Left lobe of liver (tissue), 2 donors: ENCODE results near the gene TM9SF2. TPM values are rescaled to one million over a fixed set of nuclear protein-coding genes. Genes with fewer than 3 reads are reported as not detected.

Experiments
- ATAC-seq: fragments of 200-7000 bp; cut with Tn5 transposase; one replicate; pipeline ENCODE4 v1.9.1; 2020; ENCODE audit warnings: mild to moderate bottlenecking, moderate library complexity
- DNase-seq: peaks from one replicate; pipeline ENCODE4 v3.0.0-alpha.2; 2020; ENCODE audit warnings: low spot score
- total RNA-seq: library from RNA; stranded (reverse); gene quantifications from one replicate; pipeline ENCODE4 v1.2.1, GENCODE V29; 2021
- donor health status: DM: no; HTN: no; CAD: no; lungs with moderate emphysema.
- donor health status: DM: no; HTN: yes; CAD: no.

TM9SF2 gene
- total RNA-seq, 1 donor from 2014 or later, result 90.8 TPM

DNA sequence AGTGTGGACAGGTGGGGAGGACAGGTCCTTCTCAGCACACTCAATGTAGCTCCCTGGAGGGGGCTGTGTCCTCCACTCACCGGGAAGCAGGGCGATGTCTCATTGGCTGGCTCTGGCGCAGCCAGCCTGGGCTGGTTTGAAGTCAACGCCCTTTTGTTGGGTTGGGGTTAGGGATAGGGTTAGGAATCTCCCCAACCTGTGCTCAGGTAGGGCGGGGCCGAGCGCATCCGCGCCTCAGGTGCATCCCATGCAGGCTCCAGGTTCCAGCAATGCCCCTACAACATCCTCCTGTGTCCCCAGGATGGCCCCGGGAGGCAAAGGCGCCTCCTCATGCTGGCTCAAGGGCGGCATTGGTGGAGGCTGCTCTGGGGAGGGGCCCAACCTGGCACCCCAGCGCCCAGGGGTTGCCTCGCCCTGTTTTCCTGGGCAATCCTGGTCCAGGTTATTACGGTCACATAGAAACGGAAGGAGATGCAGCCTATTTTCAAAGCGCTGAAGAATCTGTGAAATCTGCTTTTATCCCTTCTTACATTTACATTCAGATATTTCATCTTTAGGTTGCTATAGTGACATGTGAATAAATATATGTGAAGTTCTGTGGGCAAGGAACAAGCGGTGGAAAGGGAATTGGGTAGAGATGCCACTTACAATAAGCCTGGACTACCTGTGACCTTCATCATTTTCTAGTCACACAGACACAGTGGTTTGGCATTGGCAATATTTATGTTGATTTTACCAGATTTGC, 74.3 kb downstream of the TM9SF2 start:
- ATAC-seq, result no peak
- no peak for DNase-seq

DNA sequence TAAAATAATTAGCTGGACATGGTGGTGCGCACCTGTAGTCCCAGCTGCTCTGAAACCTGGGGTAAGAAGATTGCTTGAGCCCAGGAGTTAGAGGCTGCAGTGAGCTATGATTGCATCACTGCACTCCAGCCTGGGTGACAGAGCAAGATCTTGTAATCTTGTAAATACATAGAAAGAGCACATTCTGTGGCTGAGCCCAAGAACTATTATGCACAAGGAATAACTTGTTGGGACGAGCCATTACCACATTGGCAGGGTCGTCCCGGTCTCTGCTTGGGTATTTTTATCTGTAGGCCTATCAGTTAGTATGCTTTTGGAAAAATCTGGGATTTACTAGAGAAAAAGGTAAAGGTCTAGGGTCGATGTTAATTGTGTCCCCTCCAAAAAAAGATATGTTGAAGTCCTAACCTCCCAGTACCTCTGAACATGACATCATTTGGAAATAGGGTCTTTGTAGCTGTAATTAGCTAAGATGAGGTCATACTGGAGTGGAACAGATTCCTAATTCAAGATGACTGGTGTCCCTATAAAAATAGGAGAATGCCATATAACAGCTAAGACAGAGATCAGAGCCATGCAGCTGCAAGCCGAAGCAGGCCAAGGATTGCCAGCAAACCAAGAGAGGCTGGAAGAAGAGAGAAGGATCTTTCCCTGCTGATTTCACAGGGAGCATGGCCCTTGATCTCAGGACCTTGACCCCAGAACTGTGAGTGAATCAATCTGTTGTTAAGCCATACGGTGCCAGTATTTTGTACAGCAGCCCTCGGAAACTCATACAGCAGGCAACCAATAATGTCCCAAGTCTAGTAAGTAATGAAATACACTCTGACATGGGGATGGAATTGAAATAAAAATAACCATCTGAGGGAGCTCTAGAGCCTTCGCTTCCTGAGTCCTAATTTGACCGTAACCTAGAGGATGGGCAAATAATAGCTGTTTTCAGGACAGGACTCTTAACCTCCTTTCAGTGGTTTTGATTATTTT, 77.0 kb downstream of the TM9SF2 start:
- peak; percentile 90 for ATAC-seq
- DNase-seq, result peak; percentile 76

DNA sequence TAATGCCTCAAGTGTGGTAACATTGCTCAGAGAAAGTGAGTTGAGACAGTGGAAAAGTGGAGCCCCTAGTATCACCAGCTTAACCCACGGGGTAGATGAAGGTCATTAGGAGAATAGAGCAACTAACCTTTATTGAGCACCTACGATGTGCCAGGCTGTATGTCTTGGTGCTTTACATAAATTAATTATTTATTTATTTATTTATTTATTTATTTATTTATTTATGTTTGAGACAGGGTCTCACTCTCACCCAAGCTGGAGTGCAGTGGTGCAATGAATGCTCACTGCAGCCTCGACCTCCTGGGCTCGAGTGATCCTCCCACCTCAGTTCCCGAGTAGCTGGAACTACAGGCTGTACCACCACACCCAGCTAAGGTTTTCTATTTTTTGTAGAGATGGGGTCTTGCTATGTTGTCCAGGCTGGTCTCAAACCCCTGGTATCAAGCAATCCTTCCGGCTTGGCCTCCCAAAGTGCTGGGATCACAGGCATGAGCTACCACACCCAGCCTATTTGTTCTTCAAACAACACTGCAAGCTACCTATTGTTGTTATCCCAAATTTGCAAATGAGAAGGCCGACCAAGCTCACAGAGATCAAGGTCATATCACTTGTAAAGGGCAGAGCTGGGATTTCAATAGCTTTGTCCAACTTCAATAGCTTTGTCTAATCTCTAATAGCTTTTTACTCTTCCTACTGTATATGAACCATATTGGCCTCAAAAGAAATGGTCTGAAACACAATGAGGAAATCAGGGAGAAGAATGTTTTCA, 79.4 kb downstream of the TM9SF2 start:
- no peak for ATAC-seq
- DNase-seq, result no peak

DNA sequence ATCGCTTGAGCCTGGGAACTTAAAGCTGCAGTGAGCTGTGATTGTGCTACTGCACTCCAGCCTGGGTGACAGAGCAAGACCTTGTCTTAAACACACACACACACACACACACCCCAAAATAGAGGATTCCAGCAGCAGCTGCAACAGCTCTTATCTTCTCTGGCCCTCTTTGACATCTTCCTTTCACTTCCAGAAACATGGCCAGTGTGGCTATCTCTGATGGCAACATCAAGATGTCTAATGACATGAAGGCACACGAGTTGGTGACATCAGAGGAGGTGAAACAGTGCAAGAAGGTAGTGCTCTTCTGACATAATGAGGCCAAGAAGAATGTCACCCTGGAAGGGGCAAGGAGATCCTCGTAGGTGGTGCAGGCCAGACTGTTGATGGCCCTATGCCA, 81.2 kb downstream of the TM9SF2 start:
- DNase-seq, result no peak
- ATAC-seq, result no peak

DNA sequence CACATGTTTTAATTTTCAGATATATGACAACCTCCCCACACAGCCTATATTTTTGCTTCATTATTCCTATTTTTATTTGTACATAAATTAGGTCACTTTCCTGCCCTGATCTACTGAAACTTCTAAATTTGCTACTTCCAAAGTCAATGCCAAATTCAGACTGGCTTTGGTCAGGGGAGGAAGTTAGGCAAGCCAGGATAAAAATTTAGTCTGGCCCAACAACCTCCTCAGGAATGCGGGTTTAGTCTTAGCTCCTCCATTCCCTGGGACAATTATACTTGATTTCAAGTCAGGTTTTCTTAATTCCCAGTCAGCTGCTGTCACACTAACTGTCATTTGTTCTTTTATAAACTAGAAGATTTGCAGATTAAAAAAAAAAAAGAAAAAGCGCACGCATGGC, 84.3 kb downstream of the TM9SF2 start:
- no peak for DNase-seq
- ATAC-seq, result no peak

DNA sequence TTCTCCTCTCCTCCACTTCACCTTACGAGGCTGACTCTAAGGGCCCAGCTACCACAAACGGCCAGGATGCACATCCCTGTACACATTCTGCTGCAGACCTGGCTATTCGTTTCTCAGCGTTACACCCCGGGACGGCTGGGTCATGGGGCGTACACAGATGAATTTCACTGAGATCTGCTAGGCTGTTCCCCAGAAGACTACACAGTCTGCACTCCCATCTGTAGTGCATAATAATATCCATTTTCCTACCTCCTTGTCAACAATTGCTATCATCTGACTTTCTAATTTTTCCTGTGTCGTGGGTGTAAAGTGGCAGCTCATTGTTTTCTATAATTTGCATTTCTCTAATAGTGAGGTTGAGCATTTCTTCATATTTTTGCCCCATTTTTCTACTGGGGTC, 85.7 kb downstream of the TM9SF2 start:
- DNase-seq (no peak), ATAC-seq (no peak)

DNA sequence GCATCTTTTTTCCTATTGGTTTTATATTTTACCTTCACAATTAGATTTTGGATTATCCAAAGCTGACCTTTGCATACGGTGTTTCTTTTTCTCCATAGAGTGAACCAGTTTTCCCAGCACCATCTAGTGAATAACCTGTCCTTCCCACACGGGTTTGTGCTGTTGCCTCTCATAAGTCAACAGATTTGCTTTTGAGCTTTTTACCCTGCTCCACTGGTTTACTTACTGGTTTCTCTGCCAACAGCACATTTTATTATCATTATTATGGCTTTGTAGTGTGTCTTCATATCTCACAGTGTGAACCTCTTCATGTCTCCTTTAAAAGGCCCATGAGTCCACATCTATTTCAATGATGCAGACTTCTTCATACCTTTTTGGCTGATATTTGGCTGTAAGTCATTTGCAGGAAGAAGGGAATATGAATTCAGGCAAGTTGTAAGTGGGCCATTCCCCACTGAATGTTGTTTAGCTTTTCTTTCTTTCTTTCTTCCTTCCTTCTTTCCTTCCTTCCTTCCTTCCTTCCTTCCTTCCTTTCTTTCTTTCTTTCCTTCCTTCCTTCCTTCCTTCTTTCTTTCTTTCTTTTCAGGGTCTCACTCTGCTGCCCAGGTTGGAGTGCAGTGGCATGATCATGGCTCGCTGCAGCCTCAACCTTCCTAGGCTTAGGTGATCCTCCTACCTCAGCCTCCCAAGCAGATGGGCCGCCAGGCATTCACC, 86.8 kb downstream of the TM9SF2 start:
- DNase-seq (no peak), ATAC-seq (no peak)

DNA sequence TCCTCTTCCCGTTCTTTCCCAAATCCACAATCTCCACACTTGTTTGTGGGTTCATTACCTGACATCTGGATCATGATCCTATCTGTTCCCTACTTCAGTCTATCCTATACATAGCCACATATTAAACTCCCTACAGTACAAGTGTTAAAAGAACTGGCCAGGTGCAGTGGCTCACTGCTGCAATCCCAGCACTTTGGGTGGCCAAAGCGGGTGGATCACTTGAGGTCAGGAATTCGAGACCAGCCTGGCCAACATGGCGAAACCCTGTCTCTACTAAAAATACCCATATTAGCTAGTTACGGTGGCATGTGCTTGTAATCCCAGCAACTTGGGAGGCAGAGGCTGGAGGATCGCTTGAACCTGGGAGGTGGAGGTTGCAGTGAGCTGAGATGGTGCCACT, 88.3 kb downstream of the TM9SF2 start:
- DNase-seq, result no peak
- ATAC-seq, result no peak

DNA sequence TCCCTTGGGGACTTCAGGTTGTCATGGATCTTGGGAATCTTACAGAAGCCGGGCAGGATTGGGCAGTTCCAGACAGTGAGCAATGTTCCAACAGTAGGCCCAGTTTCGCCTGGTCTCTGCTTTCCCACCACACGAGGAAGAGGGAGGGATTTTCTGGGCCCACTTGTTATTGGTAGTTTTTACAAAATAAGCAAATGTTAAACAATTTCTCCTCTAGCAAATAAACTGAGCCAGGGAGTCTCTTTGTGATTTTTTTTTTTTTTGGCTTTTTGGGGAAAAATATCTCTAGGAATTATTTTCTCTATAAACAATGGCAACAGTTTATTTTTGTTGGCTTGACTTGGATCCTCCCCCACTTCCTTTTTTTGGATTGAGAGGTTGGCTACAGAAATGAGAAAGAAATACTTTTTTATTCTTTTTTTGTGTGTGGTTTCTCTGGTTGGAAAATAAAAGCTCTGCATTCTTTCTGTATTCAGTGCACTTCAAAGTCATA, 89.3 kb downstream of the TM9SF2 start:
- DNase-seq (no peak), ATAC-seq (no peak)

DNA sequence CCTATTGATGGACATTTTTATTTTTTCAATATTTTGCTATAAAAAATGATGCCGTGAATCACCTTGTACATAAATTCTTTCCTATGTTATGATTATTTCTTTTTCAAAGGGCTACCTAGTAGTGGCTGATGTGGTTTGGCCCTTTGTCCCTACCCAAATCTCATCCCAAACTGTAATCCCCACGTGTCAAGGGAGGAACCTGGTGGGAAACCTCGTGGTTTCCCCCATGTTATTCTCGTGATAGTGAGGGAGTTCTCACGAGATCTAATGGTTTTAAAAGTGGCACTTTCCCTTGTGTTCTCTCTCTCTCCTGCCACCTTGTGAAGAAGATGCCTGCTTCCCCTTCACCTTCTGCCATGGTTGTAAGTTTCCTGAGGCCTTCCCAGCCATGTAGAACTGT, 94.9 kb downstream of the TM9SF2 start:
- DNase-seq (no peak), ATAC-seq (no peak)

DNA sequence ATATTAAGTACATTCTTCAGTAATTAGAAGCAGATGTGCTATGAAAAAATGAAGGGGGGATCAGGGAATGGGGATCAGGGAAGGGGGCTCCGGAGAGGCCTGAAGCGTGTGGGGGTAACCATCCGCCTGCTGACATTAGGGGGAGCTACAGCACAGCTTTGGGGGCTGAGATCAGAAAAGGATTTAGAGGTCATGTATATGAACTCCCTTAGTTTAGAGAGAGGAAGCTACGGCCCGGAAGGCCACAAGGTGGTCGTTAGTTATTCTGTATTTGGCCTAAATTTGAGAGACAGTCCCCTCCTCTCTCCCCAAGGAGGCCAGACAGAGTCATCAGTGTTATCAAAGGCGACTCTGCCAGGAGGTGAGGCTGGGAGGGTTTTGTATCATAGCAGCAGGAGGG, 99.0 kb downstream of the TM9SF2 start:
- ATAC-seq (peak; percentile 26), DNase-seq (no peak)

DNA sequence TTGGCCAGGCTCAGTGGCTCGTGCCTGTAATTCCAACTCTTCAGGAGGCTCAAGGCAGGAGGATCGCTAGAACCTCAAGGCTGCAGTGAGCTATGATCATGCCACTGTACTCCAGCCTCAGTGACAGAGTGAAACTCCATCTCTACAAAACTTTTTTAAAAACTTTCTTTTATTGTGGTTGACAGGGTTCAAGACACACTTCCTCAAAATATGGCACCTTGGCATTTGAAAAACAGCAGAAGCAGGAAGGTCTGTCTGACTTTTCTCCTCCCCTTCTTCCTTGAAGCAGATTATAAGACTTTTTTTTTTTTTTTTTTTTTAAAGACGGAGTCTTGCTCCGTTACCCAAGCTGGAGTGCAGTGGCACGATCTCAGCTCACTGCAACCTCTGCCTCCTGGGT, 100.3 kb downstream of the TM9SF2 start:
- no peak for DNase-seq
- ATAC-seq, result no peak

DNA sequence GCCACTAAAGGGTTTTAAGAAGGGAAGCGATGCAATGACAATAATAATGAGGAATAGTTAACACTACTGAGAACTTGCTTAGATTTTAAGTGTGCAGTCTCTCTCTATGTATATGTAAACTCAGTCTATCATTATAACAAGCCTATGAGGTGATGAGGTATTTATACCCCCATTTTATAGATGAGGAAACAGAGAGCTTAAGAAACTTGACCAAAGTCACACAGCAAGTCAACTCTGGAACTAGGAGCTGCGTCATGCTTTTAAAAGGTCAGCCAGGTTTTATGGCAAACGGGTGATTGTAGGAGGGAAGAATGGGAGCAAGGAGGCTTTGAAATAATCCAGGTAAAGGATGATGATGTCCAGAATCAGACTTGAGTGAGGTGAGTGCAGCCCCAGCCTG, 103.4 kb downstream of the TM9SF2 start:
- ATAC-seq (no peak), DNase-seq (no peak)

DNA sequence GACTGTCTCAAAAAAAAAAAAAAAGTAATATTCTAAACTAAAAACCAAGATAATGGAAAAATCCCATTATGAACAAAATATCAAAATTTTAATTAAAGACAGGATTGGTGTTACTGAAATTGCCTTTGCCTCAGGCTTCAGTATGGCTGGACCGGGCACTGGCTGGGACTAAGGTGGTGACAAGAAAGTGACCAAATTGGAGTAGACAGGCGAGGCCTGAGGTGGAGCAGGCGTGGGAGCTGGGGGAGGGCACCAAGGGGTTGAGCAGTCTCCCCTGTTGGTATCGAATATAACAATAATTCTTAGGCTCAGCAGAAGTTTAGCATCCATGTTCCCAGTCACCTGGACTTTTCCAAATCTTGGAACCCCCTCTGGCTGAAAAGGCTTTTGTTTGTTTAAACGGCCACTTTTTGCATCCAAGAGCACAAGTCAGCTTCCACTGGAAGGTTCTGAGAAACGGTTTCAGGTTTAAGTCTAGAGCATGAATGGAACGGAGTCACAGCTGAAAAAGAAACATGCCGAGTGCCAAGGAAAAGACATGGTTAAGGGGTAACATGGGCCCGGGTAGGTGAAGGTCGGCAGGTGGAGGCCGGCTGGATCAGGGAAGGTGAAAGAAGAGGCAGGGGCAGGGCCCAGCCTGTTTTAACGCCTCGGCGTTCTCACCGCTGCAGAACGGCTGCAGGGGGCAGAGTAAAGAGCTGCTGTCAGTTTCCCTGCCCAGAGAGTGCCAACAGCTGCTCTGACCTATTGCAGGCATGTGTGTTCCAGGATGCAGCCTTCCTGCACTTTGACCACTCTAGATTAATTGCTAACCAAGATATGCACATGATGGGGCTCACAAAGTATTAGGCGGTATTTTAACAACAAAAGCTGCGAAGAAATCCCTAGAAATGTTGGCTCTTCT, 104.4 kb downstream of the TM9SF2 start:
- DNase-seq, result peak; percentile 89
- ATAC-seq, result peak; percentile 79

DNA sequence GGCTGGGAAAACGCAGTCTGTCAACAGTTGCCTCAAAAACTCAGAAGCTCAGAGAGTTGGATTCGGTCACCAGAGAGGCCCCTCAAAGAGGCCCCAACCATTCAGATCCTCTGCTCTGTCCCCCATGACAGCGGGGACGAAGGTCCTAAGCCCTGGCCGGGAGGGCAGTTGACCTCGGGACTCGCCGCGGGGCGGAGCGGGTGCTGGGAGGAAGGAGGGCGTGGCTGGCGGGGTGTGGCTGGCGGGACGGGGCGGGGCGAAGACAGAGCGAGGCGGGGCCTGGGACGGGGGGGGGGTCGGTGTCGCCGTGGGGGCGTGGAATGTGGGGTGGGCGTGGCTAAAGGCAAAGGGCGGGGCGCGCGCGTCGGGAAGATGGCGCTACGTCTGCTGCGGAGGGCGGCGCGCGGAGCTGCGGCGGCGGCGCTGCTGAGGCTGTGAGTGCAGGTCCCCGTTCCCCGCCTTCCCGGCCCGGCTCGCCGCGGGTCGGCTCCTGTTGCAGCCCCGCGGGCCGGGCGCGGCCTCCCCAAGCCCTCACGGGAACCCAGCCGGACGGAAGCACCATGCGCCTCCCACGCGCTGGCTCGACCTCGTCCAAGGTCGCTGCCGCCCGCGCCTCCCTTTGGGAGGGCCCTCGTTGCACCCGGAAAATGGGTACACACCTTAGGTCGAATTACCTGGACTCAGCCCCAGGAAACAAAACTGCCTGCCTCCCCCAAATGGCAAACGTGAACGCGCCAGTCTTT, 105.2 kb downstream of the TM9SF2 start, which contains the start of gene CLYBL:
Gene CLYBL, plus strand, starts transcription at position 367 of the 743 bp plus-strand sequence.
- DNase-seq, result peak; percentile 97
- ATAC-seq, result peak; percentile 88

DNA sequence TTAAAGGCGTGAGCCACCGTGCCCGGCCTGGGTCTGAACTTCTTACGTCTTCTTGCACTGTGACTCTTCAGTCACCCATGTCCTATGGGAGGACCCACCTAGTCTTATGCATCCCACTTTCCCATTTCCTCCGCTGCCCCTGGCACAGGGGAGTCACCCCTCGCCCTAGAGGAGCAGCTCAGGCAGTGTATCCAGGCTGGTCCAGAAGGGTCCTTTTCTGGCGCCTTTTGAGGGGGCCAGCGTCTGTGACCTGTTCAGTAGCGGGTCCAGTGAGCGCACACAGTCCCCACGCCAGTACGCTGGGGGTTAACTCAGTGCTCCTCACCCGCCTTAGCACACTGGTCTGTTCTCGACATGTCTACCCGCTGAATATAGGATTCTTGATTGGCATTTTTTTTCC, 107.1 kb downstream of the TM9SF2 start:
- ATAC-seq, result no peak
- no peak for DNase-seq

DNA sequence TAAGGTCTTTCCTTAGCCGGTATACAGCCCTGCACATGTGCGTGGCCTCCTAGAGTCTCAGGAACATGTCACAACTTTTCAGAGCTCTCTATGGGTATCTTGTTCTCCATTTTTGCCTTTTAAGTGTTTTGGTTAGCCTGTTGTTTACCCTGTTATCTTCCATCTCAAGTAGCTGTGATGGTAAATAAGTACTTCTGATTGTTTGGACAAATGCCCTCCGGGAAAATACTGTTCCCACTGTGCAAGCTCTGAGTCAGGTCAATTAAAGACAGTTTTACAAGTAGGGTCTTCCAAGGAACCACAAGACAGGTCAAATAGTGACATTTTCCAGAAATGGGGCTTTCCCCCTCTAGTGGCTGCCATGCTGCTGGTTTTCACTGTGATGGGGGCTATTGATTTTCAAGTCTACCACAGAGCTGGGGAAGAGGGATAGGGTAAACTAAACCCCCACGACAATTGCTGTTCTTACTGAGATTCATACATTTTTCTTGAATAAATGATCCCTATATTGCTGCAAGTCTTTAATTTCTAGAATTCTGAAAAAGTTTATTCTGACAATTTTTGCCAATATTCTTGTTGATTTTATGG, 109.5 kb downstream of the TM9SF2 start:
- ATAC-seq, result no peak
- no peak for DNase-seq
